K562 (cell line): Measurements from ENCODE around the gene ABCC9. TPM values are rescaled to one million over a fixed set of nuclear protein-coding genes. Genes with fewer than 3 reads are reported as not detected.

Source experiments
- ATAC-seq: fragments of 200-7000 bp; cut with Tn5 transposase; 3 replicates; pipeline ENCODE4 v1.9.1; 2020; ENCODE audit warnings: moderate library complexity
- BruUV-seq: library from RNA; stranded (reverse); fragments of 400-500 nt; replicated peaks from 2 replicates; lab custom pipeline; 2021; lab: Mats Ljungman, UMichigan
- CTCF ChIA-PET: fragments of 300-600 bp; formaldehyde crosslinking; extraction: SDS; loops from one replicate; lab custom pipeline; 2021; ENCODE audit warnings: low intra/inter-chr PET ratio; lab: Yijun Ruan, JAX
- POLR2A ChIA-PET: fragments of 300-600, 350-650 bp; sonication (Branson Sonifier 250); formaldehyde crosslinking; extraction: SDS; loops from one replicate; lab custom pipeline; 2021; ENCODE audit warnings: antibody characterized with exemption, inconsistent platforms; lab: Yijun Ruan, JAX
- DNase-seq, 4 experiments: peaks; one replicate each; pipeline versions ENCODE4 v3.0.0 to v3.0.0-alpha.2; 2011 to 2018; ENCODE audit warnings: low spot score in 3 of 4, mixed read lengths in 3 of 4; ENCODE audit errors: extremely low read depth in 1 of 4
- FAIRE-seq: peaks from 2 replicates; lab custom pipeline; 2011; peaks lifted over from hg19 to GRCh38; lab: Jason Lieb, UNC
- H2AFZ ChIP-seq: 2 replicates; pipeline ENCODE4 v1.6.0; 2011; ENCODE audit warnings: low read depth, low read length, control low read depth, inconsistent platforms
- H3K27ac ChIP-seq: fragments of 200-600 bp; 3 replicates; pipeline ENCODE4 v1.8.0; 2011; ENCODE audit warnings: low read depth, mild to moderate bottlenecking, control low read depth, inconsistent platforms, low read length, moderate library complexity, mixed read lengths; ENCODE audit errors: extremely low read depth
- H3K27me3 ChIP-seq, 2 experiments: fragments of 300-600 bp in 1 of 2; 2 replicates in 1 of 2; 3 replicates in 1 of 2; pipeline versions ENCODE4 v1.6.0 to v1.8.0; 2011; ENCODE audit warnings: inconsistent platforms in 2 of 2, low read length in 2 of 2, mild to moderate bottlenecking in 1 of 2, mixed read lengths in 1 of 2, moderate library complexity in 1 of 2; ENCODE audit not compliant: control insufficient read depth in 2 of 2, insufficient read depth in 2 of 2
- H3K36me3 ChIP-seq: fragments of 300-600 bp; 3 replicates; pipeline ENCODE4 v1.8.0; 2011; ENCODE audit warnings: mild to moderate bottlenecking, low read length, inconsistent platforms; ENCODE audit not compliant: control insufficient read depth, insufficient read depth
- H3K4me1 ChIP-seq, 2 experiments: fragments of 200-600 bp in 1 of 2; replicated peaks in 1 of 2; 2 replicates in 1 of 2; 3 replicates in 1 of 2; pipeline versions ENCODE4 v1.5.1 to v1.8.0; 2011; ENCODE audit warnings: inconsistent platforms in 2 of 2, low read length in 2 of 2, mild to moderate bottlenecking in 1 of 2, mixed read lengths in 1 of 2, moderate library complexity in 1 of 2; ENCODE audit not compliant: control insufficient read depth in 2 of 2, insufficient read depth in 2 of 2
- H3K4me2 ChIP-seq: 2 replicates; pipeline ENCODE4 v1.6.1; 2011; ENCODE audit warnings: low read length, control low read depth, inconsistent platforms, mixed read lengths; ENCODE audit not compliant: insufficient read depth
- H3K4me3 ChIP-seq: fragments of 200-600 bp; sonication (generic), shearing (Covaris generic); 2 replicates; pipeline ENCODE4 v1.5.1; 2016; ENCODE audit warnings: control low read depth, inconsistent platforms
- H3K79me2 ChIP-seq: fragments of 200-600 bp; 3 replicates; pipeline ENCODE4 v1.8.0; 2011; ENCODE audit warnings: low read length, inconsistent platforms; ENCODE audit not compliant: control insufficient read depth, insufficient read depth
- H3K9ac ChIP-seq, 2 experiments: 2 replicates each; pipeline versions ENCODE4 v1.6.0 to v1.6.1; 2011; ENCODE audit warnings: low read depth in 2 of 2, low read length in 2 of 2, control low read depth in 1 of 2, inconsistent platforms in 1 of 2, mild to moderate bottlenecking in 1 of 2, mixed read lengths in 1 of 2; ENCODE audit not compliant: insufficient read depth in 1 of 2
- H3K9me1 ChIP-seq: one replicate; pipeline ENCODE4 v1.6.0; 2011; ENCODE audit warnings: inconsistent platforms, mild to moderate bottlenecking, low read length, moderate library complexity; ENCODE audit not compliant: control insufficient read depth, insufficient read depth
- H3K9me3 ChIP-seq: replicated peaks from 2 replicates; pipeline ENCODE4 v1.5.1; 2011; ENCODE audit warnings: low read depth, low read length, inconsistent platforms; ENCODE audit not compliant: control insufficient read depth, insufficient read depth
- H4K20me1 ChIP-seq: replicated peaks from 2 replicates; pipeline ENCODE4 v1.6.1; 2011; ENCODE audit warnings: low read length, inconsistent platforms, mixed read lengths; ENCODE audit not compliant: control insufficient read depth, insufficient read depth
- CHD2 ChIP-seq: IDR thresholded peaks from 2 replicates; pipeline ENCODE4 v1.6.1; 2011; ENCODE audit warnings: low read depth, low read length
- MAFG ChIP-seq: fragments of 450-650 bp; conservative IDR thresholded peaks from 2 replicates; pipeline ENCODE4 v1.6.1; 2016; ENCODE audit warnings: missing genetic modification characterization, missing compliant biosample characterization
- MEF2A ChIP-seq: IDR thresholded peaks from 2 replicates; pipeline ENCODE4 v1.6.1; 2011; ENCODE audit warnings: low read depth, mild to moderate bottlenecking, low read length, moderate library complexity; ENCODE audit not compliant: control insufficient read depth
- ZNF766 ChIP-seq: fragments of 200-800 bp; sonication (Bioruptor generic); conservative IDR thresholded peaks from 2 replicates; pipeline ENCODE4 v1.6.1; 2016; ENCODE audit warnings: missing genetic modification characterization, missing compliant biosample characterization
- WGBS: fragments of 100-300 bp; shearing (Covaris generic); methylation state at CpG from one replicate; pipeline ENCODE4 v1.1.6; 2016; ENCODE audit warnings: low coverage, mixed read lengths; ENCODE audit not compliant: insufficient coverage; ENCODE audit errors: missing lambda C conversion rate; 5-methylcytosine and 5-hydroxymethylcytosine counted together
- in situ Hi-C: fragments of 300-500 bp; cut with MboI; formaldehyde crosslinking; loops from 4 replicates; pipeline ENCODE4 v1.15.0; 2018; ENCODE audit warnings: inconsistent platforms, mixed read lengths
- intact Hi-C: fragments of 100-400 bp; cut with micrococcal nuclease; formaldehyde crosslinking; loops from 2 replicates; pipeline ENCODE4 v1.14.2; 2022
- polyA plus RNA-seq, 8 experiments: library from polyadenylated mRNA; depleted of rRNA in 4 of 8; stranded (reverse) in 5 of 8; unstranded in 3 of 8; fragments of >200 nt; fragmentation: Nextera tagmentation in 2 of 8; fragmentation: Illumina TruSeq in 1 of 8; extraction: Ambion mirVana in 2 of 8; extraction: Trizol in 1 of 8; gene quantifications; 2 replicates each; pipeline versions ENCODE4 v1.2.1 to v1.2.3, GENCODE V29; 2011 to 2014; ENCODE audit warnings: inconsistent platforms in 1 of 8, missing spikeins in 1 of 8
- total RNA-seq, 7 experiments: library from RNA; depleted of rRNA in 6 of 7; stranded (reverse); fragments of >200 nt in 6 of 7; fragmentation: Illumina TruSeq in 2 of 7; extraction: Trizol in 2 of 7; gene quantifications; 2 replicates each; pipeline versions ENCODE4 v1.2.1 to v1.2.3, GENCODE V29; 2011 to 2021; ENCODE audit warnings: low replicate concordance in 1 of 7
- TF ChIP-seq, protein P1 (sequence below), 2 experiments: IDR thresholded peaks in 1 of 2; conservative IDR thresholded peaks in 1 of 2; 2 replicates each; pipeline ENCODE4 v1.6.1; 2016; ENCODE audit warnings: low read depth in 2 of 2, mild to moderate bottlenecking in 1 of 2, missing compliant biosample characterization in 1 of 2, missing genetic modification characterization in 1 of 2, moderate library complexity in 1 of 2
- TF ChIP-seq, protein P2 (sequence below): sonication (generic); formaldehyde crosslinking; IDR thresholded peaks from 2 replicates; pipeline ENCODE4 v1.8.0; 2022; ENCODE audit warnings: mild to moderate bottlenecking, missing genetic modification reagents
- TF ChIP-seq, protein P3 (sequence below): fragments of 250-450 bp; sonication (Bioruptor Pico); IDR thresholded peaks from 2 replicates; pipeline ENCODE4 v1.4.0; 2020; ENCODE audit warnings: mild to moderate bottlenecking, moderate library complexity, borderline replicate concordance

ABCC9 gene
- total and polyA plus RNA-seq, 9 of the 15 experiments (the other 6 are each of a cell fraction or from before 2014, with no cell fraction given): 0.05 to 0.40 (median 0.18) TPM

DNA sequence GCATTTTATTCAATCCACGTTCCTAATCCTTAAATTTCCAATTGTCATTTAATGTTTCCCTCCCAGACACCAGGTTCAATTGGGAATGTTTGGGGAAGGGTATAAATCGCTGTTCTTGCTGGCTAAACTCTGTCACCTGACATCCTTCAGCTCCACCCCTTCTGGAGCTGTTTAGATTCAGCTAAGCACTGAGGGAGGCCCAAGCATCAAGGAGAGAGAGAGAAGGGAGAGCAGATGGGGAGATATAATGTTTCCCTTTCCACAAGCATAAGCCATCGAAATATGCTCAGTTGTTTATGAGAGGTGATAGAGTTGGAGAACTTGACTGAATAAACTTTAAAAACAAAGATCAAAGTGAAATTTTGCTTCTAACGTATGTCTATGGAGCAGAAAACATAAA lies 1.8 kb downstream of the ABCC9 start:
- intact Hi-C loops: no loop called here

More for the DNA sequence above, 1.8 kb downstream of the ABCC9 start:
- peak overlapping the region; percentile 56 for H2AFZ ChIP-seq
- no peak overlapping the region for H3K4me3 ChIP-seq
- TF ChIP-seq, protein P1, sequence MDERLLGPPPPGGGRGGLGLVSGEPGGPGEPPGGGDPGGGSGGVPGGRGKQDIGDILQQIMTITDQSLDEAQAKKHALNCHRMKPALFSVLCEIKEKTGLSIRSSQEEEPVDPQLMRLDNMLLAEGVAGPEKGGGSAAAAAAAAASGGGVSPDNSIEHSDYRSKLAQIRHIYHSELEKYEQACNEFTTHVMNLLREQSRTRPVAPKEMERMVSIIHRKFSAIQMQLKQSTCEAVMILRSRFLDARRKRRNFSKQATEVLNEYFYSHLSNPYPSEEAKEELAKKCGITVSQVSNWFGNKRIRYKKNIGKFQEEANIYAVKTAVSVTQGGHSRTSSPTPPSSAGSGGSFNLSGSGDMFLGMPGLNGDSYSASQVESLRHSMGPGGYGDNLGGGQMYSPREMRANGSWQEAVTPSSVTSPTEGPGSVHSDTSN (CRISPR knock-in tag; IDR thresholded peaks at IDR 0.05; ENCODE audit: low read depth): no peak
- TF ChIP-seq, protein P1 (tag; conservative IDR thresholded peaks at IDR 0.05; ENCODE audit: low read depth): no peak
- TF ChIP-seq, protein P2, sequence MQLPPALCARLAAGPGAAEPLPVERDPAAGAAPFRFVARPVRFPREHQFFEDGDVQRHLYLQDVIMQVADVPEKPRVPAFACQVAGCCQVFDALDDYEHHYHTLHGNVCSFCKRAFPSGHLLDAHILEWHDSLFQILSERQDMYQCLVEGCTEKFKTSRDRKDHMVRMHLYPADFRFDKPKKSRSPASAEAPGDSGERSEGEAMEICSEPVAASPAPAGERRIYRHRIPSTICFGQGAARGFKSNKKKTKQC (CRISPR knock-in tag): no peak
- no peak for TF ChIP-seq CHD2
- TF ChIP-seq MAFG: no peak
- no peak for TF ChIP-seq ZNF766 (CRISPR knock-in tag)
- TF ChIP-seq MEF2A: no peak
- TF ChIP-seq, protein P3, sequence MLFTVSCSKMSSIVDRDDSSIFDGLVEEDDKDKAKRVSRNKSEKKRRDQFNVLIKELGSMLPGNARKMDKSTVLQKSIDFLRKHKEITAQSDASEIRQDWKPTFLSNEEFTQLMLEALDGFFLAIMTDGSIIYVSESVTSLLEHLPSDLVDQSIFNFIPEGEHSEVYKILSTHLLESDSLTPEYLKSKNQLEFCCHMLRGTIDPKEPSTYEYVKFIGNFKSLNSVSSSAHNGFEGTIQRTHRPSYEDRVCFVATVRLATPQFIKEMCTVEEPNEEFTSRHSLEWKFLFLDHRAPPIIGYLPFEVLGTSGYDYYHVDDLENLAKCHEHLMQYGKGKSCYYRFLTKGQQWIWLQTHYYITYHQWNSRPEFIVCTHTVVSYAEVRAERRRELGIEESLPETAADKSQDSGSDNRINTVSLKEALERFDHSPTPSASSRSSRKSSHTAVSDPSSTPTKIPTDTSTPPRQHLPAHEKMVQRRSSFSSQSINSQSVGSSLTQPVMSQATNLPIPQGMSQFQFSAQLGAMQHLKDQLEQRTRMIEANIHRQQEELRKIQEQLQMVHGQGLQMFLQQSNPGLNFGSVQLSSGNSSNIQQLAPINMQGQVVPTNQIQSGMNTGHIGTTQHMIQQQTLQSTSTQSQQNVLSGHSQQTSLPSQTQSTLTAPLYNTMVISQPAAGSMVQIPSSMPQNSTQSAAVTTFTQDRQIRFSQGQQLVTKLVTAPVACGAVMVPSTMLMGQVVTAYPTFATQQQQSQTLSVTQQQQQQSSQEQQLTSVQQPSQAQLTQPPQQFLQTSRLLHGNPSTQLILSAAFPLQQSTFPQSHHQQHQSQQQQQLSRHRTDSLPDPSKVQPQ (CRISPR knock-in tag): no peak
- TF ChIP-seq, all 486 proteins: peak for 0
- in situ Hi-C loops: no loop called here
- BruUV-seq: no TSS peak
- no peaks in the 10 kb centered on the region for H3K9me1 ChIP-seq
- H3K36me3 ChIP-seq: no peaks in the 10 kb centered on the region
- peak; percentile 73 for ATAC-seq
- FAIRE-seq: no peak
- WGBS: 2% methylated on average over 4 of the region's 4 CpGs
- H3K79me2 ChIP-seq: no peaks in the 10 kb centered on the region
- H3K9me3 ChIP-seq: no peaks in the 10 kb centered on the region; the same call in 1 of the 2 replicates
- peaks cover 0 to 10% of the 10 kb centered on the region in 2 experiments; a peak in 2 of 5 replicates for H3K4me1 ChIP-seq
- POLR2A ChIA-PET: no interaction called here
- H3K27me3 ChIP-seq: 0 out of 5 replicates have a peak, but pooled peaks cover 0 to 14% of the 10 kb centered on the region in 2 experiments
- H3K27ac ChIP-seq: no peak overlapping the region
- H4K20me1 ChIP-seq: no peaks in the 10 kb centered on the region
- H3K4me2 ChIP-seq: no peak overlapping the region; the same call in 1 of the 2 replicates
- H3K9ac ChIP-seq: no peak overlapping the region; a peak in 1 of 4 replicates
- peak in 2 of 4 experiments; percentile 10 to 39 for DNase-seq
- CTCF ChIA-PET: no interaction called here
